Measurements from ENCODE around the gene KIAA1755. TPM values are rescaled to one million over a fixed set of nuclear protein-coding genes. Genes with fewer than 3 reads are reported as not detected.

Gene KIAA1755
- total and polyA plus RNA-seq, 2 of the 4 experiments (the other 2 are of a cell fraction), result 2.5 to 5.1 TPM

GRCh38 chr20:38228436-38228835 lies 32.1 kb downstream of the KIAA1755 start (continued):
- TF ChIP-seq, protein P1, sequence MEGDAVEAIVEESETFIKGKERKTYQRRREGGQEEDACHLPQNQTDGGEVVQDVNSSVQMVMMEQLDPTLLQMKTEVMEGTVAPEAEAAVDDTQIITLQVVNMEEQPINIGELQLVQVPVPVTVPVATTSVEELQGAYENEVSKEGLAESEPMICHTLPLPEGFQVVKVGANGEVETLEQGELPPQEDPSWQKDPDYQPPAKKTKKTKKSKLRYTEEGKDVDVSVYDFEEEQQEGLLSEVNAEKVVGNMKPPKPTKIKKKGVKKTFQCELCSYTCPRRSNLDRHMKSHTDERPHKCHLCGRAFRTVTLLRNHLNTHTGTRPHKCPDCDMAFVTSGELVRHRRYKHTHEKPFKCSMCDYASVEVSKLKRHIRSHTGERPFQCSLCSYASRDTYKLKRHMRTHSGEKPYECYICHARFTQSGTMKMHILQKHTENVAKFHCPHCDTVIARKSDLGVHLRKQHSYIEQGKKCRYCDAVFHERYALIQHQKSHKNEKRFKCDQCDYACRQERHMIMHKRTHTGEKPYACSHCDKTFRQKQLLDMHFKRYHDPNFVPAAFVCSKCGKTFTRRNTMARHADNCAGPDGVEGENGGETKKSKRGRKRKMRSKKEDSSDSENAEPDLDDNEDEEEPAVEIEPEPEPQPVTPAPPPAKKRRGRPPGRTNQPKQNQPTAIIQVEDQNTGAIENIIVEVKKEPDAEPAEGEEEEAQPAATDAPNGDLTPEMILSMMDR (conservative IDR thresholded peaks at IDR 0.05; ENCODE audit: low read depth, low read length), result no peak
- TF ChIP-seq RCOR1 (IDR thresholded peaks at IDR 0.05; ENCODE audit: insufficient replicate concordance, low read length) (no peak), MAZ (IDR thresholded peaks at IDR 0.05; ENCODE audit: borderline replicate concordance, low read depth, low read length) (no peak)

All from IMR-90 (cell line).